Measurements from ENCODE around the gene NLGN4Y. TPM values are rescaled to one million over a fixed set of nuclear protein-coding genes. Genes with fewer than 3 reads are reported as not detected.

NLGN4Y gene
- total RNA-seq, 2 experiments from 2014 or later: 0.36 TPM; not detected in 1

DNA sequence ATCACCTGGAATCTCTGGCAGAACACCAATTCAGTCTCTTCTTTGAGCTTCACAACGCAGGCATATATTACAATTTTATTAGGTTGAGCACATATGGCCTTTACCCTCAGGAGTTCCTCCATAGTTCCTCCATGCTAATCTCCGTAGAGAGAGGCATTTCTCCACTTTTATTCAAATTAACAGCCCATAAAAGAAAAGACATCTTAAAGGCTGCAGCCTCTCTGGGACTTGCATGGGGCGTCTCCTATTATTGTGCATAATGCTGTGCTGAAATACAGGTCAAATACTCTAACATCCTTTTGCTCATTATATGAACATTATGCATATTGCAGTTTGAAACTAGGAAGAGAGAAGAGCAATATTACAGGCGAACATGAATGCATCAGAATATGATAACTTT, 253.9 kb downstream of the NLGN4Y start:
- peaks cover 6% of the 10 kb centered on the region for H3K9me3 Mint-ChIP-seq
- no peak overlapping the region for H3K27ac Mint-ChIP-seq
- H3K4me3 Mint-ChIP-seq: no peak overlapping the region
- H3K4me1 Mint-ChIP-seq: no peaks in the 10 kb centered on the region
- no peak for DNase-seq
- H3K36me3 Mint-ChIP-seq: no peaks in the 10 kb centered on the region
- no peaks in the 10 kb centered on the region for H3K27me3 Mint-ChIP-seq

DNA sequence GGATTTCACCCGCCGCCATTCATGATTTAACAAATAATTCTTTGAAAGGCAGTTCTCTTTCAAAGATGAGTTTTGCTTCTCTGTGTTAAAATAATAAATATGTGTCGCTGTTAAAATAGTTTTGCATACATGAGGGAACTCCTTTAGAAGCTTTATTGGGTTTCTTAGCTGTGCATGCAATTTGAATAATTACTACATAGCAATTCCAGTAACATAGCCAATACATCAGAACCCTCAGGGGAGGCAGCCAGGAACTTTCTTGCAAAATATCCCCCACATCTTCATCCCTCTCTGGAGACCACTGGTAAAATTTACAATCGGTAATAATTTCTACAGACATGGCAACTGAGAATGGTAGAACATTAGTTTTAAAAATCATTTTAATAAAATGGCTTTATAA, 268.8 kb downstream of the NLGN4Y start:
- no peak for DNase-seq
- H3K36me3 Mint-ChIP-seq: no peaks in the 10 kb centered on the region
- no peak overlapping the region for H3K27ac Mint-ChIP-seq
- H3K4me3 Mint-ChIP-seq: no peak overlapping the region
- no peaks in the 10 kb centered on the region for H3K9me3 Mint-ChIP-seq
- H3K27me3 Mint-ChIP-seq: no peaks in the 10 kb centered on the region
- H3K4me1 Mint-ChIP-seq: no peaks in the 10 kb centered on the region

DNA sequence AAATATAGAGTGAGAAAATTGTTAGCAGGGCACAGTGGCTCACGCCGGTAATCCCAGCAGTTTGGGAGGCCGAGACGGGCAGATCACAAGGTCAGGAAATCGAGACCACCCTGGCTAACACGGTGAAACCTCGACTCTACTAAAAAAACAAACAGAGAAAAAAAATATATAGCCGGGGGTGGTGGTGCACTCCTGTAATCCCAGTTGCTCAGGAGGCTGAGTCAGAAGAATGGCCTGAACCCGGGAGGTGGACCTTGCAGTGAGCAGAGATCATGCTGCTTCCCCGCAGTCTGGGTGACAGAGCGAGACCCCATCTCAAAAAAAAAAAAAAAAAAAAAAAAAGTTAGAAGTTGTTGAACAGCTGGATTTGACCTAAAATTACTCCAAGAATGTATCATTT, 269.3 kb downstream of the NLGN4Y start:
- H3K27me3 Mint-ChIP-seq: no peaks in the 10 kb centered on the region
- no peaks in the 10 kb centered on the region for H3K36me3 Mint-ChIP-seq
- H3K27ac Mint-ChIP-seq: no peak overlapping the region
- H3K9me3 Mint-ChIP-seq: peaks cover 2% of the 10 kb centered on the region
- H3K4me3 Mint-ChIP-seq: no peak overlapping the region
- no peak for DNase-seq
- H3K4me1 Mint-ChIP-seq: no peaks in the 10 kb centered on the region

DNA sequence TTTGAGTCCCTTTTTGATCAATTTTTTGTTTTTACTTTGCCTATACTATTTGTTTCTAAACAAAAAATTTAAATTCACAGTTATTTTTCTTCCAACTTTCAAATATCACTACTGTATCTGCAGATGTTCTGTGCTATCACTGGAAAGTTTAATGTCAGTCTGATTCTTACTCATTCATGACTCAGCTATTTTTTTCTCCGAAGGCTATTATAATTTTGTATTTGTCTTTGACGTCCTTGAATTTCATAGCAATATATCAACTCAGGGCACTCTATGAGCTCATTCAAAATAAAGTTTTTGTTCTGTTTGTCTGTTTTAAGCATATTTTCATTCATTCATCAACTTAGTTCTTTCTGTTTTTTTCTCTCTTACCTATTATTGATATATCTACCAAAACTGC, 273.7 kb downstream of the NLGN4Y start:
- no peaks in the 10 kb centered on the region for H3K4me1 Mint-ChIP-seq
- H3K27me3 Mint-ChIP-seq: no peaks in the 10 kb centered on the region
- H3K27ac Mint-ChIP-seq: no peak overlapping the region
- no peaks in the 10 kb centered on the region for H3K36me3 Mint-ChIP-seq
- peaks cover 2% of the 10 kb centered on the region for H3K9me3 Mint-ChIP-seq
- no peak for DNase-seq
- no peak overlapping the region for H3K4me3 Mint-ChIP-seq

DNA sequence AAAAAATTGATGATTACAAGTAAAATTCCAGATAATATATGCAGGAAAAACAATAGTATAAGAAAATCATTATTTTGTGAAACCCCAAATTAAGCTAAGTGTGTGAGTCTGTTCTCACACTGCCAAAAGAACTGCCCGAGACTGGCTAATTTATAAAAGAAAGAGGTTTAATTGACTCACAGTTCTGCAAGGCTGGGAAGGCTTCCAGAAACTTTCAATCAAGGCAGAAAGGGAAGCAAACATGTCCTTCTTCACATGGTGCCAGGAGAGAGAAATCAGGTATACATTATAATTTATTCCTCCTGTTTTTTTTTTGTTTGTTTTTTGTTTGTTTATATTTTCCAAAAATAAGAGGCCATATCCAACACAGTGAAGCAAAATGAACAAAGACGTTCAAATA, 276.8 kb downstream of the NLGN4Y start:
- H3K27me3 Mint-ChIP-seq: no peaks in the 10 kb centered on the region
- no peaks in the 10 kb centered on the region for H3K36me3 Mint-ChIP-seq
- no peak for DNase-seq
- H3K4me3 Mint-ChIP-seq: no peak overlapping the region
- H3K4me1 Mint-ChIP-seq: no peaks in the 10 kb centered on the region
- no peak overlapping the region for H3K27ac Mint-ChIP-seq
- H3K9me3 Mint-ChIP-seq: peaks cover 2% of the 10 kb centered on the region

DNA sequence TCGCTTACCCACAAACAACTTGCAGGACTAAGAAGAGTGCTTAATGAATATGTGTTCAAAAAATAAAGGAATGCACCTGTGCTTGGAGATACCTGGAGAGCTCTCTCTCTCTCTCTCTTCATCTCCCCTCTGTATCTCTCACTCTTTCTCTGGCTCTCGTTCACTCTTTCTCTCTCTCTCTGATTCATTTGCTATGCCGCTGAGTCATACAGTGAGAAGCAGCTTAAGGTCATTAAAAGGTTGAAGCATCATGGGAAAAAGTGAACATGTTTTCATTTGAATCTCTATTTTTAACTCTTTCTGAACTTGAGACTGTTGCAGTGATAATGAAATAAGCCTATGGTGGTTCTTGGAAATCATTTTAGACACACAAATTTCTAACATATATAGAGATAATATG, 277.8 kb downstream of the NLGN4Y start:
- H3K4me3 Mint-ChIP-seq: no peak overlapping the region
- H3K9me3 Mint-ChIP-seq: peaks cover 2% of the 10 kb centered on the region
- DNase-seq: no peak
- H3K27me3 Mint-ChIP-seq: no peaks in the 10 kb centered on the region
- no peaks in the 10 kb centered on the region for H3K4me1 Mint-ChIP-seq
- no peak overlapping the region for H3K27ac Mint-ChIP-seq
- H3K36me3 Mint-ChIP-seq: no peaks in the 10 kb centered on the region

DNA sequence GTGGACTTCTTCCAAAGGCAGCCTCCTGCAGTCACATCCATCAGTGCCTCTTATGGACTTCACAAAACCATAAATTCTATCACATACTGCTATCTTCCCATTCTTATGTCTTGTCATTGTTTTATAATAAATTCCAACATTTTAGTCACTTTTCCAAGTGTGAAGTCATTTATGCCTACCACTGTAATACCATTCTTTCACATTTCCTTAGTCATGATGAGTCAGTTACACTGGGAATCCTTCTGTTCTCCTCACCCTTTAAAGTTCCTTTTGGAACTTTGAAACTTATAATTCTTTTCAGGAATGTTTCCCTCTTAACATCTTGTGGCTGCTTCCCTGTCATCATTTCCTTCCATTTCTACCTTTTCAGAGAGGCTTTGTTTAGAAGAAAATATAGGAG, 279.7 kb downstream of the NLGN4Y start:
- no peak overlapping the region for H3K27ac Mint-ChIP-seq
- no peak overlapping the region for H3K4me3 Mint-ChIP-seq
- H3K4me1 Mint-ChIP-seq: no peaks in the 10 kb centered on the region
- no peaks in the 10 kb centered on the region for H3K27me3 Mint-ChIP-seq
- DNase-seq: no peak
- H3K9me3 Mint-ChIP-seq: no peaks in the 10 kb centered on the region
- H3K36me3 Mint-ChIP-seq: no peaks in the 10 kb centered on the region

DNA sequence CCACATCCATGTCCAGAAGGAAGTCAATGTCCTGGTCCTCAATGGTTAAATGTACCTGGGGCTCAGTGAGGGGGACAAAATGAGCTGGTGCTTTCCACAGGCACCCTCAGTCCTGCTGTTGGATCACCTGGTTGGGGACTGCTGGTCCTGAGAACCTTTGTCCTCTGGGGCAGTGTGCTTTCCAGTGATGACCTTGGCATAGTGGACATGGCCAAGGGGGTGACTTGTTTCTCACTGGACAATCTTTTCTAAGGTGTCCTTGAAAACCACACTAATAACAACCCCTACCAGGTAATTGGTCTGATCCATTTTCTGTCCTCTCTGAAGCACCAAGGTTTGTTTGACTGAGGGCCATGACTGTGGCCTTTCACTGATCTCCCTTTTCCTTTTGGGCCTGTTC, 294.1 kb downstream of the NLGN4Y start:
- no peaks in the 10 kb centered on the region for H3K4me1 Mint-ChIP-seq

DNA sequence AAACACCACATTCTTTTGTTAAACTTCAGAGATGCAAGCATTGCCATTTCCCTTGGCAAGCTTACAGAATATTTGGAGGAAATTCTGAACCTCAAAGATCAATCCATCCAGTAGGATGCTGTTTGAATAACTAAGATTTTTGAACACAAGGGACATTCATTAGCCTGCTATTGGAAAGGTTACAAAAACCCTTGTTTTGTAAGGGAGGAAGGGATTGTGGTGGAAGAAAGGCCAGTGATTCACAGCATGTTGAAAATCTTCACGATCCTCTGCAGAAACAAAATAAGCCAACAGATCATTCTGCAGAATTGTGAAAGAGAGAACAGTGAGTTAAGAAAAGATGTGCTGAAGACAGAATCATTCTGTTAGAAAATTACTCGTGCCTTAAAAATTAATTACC, 297.9 kb downstream of the NLGN4Y start:
- Mint-ChIP-seq H3K27ac (no peak overlapping the region), H3K4me3 (no peak overlapping the region), H3K27me3 (no peaks in the 10 kb centered on the region), H3K36me3 (no peaks in the 10 kb centered on the region), H3K9me3 (no peaks in the 10 kb centered on the region), H3K4me1 (no peaks in the 10 kb centered on the region)
- no peak for DNase-seq

More for the DNA sequence above, 294.1 kb downstream of the NLGN4Y start:
- Mint-ChIP-seq H3K9me3 (no peaks in the 10 kb centered on the region), H3K4me3 (no peak overlapping the region), H3K36me3 (no peaks in the 10 kb centered on the region), H3K27ac (no peak overlapping the region), H3K27me3 (no peaks in the 10 kb centered on the region)
- DNase-seq: no peak

DNA sequence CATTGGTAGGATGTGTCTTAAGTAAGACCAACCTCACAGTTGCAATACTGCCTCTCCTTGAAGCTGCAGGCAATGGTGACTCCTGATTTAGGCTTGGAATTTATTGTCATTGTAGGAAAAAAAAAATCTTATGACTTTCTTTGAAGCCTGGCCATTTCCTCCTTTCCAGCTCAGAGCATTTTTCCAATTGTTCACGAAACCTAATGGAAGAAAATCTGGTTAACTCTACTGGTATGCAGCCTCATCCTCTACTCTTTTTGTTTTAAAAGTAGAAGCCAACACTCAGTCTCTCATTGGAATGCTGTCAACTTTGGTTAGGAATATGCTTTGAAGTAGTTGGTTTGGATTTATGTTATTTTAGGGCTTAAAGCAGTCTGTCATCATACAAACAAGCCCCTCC, 298.6 kb downstream of the NLGN4Y start:
- no peak for DNase-seq
- Mint-ChIP-seq H3K36me3 (no peaks in the 10 kb centered on the region), H3K4me3 (no peak overlapping the region), H3K4me1 (no peaks in the 10 kb centered on the region), H3K27me3 (no peaks in the 10 kb centered on the region), H3K27ac (no peak overlapping the region), H3K9me3 (no peaks in the 10 kb centered on the region)

DNA sequence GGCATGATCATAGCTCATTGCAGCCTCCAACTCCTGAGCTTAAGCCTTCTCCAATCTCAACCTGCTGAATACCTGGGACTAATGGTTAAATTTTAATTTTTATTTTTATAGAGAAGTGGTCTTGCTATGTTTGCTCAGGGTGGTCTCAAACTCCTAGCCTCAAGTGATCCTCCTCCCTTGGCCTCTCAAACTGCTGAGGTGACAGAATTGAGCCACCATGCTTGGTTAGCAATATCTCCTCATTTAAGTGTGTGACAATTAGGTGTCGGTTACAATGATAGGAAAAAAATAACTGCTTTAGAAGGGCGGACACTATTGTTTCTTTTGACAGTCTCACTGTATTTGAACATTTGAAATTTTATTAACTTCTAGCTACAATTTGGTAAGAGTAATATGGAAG, 300.3 kb downstream of the NLGN4Y start:
- no peaks in the 10 kb centered on the region for H3K36me3 Mint-ChIP-seq
- no peaks in the 10 kb centered on the region for H3K9me3 Mint-ChIP-seq
- no peak overlapping the region for H3K4me3 Mint-ChIP-seq
- H3K27me3 Mint-ChIP-seq: no peaks in the 10 kb centered on the region
- no peak overlapping the region for H3K27ac Mint-ChIP-seq
- H3K4me1 Mint-ChIP-seq: no peaks in the 10 kb centered on the region
- DNase-seq: no peak

DNA sequence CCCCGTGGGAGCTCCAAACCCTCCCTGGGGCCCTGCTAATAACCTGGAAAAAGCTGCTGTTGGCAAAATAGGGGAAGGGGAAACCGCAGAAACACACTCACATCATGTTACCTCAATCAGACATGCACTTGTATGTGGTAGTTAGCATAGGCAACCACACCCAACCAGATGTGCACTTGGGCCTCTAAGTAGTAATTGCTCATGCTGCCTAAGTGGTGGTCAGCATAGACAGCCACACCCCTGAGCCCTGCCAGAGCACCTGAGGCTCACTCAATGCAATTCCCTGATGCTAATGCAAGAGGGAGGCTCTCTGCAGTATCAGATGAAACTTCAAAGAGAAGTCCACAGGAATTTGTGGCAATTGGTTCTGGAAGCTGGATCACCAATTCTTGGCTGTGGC, 301.4 kb downstream of the NLGN4Y start:
- H3K27ac Mint-ChIP-seq: no peak overlapping the region
- H3K9me3 Mint-ChIP-seq: no peaks in the 10 kb centered on the region
- no peaks in the 10 kb centered on the region for H3K27me3 Mint-ChIP-seq
- no peaks in the 10 kb centered on the region for H3K4me1 Mint-ChIP-seq
- DNase-seq: no peak
- no peak overlapping the region for H3K4me3 Mint-ChIP-seq
- no peaks in the 10 kb centered on the region for H3K36me3 Mint-ChIP-seq

DNA sequence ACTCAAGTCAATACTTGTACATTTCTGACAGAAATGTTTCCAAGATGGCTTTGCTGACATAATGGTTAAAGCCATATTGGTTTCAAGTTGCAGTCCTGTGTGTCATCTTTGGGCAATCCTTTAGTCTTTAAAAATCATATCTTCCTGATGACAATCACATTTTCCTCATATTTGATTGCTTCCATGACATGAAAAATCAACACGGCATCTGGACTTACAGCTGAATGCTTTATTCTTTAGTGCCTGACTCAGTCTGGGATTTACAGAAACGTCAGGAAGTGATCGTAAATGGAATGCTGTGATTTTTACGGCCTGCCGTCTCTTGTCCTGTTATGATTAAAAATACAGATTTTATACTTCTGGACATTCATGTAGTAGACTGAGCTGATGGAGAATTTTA, 304.2 kb downstream of the NLGN4Y start:
- Mint-ChIP-seq H3K27ac (no peak overlapping the region), H3K36me3 (no peaks in the 10 kb centered on the region)

DNA sequence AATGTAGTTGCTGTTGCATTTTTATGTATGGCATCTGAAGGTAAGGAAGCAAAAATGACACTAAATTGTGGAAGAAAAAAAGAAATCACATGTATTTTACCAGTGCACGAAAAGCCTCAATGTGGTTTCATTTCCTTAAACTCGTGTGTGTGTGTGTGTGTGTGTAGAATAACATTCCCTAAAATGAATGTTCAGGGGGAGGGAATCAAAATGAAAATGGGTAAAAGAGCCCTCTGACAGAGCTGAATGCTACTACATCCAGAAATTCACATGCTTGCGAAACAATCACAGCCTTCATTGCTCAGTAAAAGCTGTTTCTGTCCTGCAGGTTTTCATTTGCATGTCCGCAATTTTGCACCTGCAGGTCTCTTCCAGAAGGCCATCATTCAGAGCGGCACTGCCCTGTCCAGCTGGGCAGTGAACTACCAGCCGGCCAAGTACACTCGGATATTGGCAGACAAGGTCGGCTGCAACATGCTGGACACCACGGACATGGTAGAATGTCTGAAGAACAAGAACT, 305.1 kb downstream of the NLGN4Y start:
- Mint-ChIP-seq H3K27ac (no peak overlapping the region), H3K9me3 (no peaks in the 10 kb centered on the region), H3K4me1 (no peaks in the 10 kb centered on the region), H3K36me3 (no peaks in the 10 kb centered on the region), H3K4me3 (no peak overlapping the region), H3K27me3 (no peaks in the 10 kb centered on the region)
- no peak for DNase-seq

More for the DNA sequence above, 304.2 kb downstream of the NLGN4Y start:
- no peaks in the 10 kb centered on the region for H3K9me3 Mint-ChIP-seq
- no peak for DNase-seq
- H3K4me1 Mint-ChIP-seq: no peaks in the 10 kb centered on the region
- H3K27me3 Mint-ChIP-seq: no peaks in the 10 kb centered on the region
- H3K4me3 Mint-ChIP-seq: no peak overlapping the region

DNA sequence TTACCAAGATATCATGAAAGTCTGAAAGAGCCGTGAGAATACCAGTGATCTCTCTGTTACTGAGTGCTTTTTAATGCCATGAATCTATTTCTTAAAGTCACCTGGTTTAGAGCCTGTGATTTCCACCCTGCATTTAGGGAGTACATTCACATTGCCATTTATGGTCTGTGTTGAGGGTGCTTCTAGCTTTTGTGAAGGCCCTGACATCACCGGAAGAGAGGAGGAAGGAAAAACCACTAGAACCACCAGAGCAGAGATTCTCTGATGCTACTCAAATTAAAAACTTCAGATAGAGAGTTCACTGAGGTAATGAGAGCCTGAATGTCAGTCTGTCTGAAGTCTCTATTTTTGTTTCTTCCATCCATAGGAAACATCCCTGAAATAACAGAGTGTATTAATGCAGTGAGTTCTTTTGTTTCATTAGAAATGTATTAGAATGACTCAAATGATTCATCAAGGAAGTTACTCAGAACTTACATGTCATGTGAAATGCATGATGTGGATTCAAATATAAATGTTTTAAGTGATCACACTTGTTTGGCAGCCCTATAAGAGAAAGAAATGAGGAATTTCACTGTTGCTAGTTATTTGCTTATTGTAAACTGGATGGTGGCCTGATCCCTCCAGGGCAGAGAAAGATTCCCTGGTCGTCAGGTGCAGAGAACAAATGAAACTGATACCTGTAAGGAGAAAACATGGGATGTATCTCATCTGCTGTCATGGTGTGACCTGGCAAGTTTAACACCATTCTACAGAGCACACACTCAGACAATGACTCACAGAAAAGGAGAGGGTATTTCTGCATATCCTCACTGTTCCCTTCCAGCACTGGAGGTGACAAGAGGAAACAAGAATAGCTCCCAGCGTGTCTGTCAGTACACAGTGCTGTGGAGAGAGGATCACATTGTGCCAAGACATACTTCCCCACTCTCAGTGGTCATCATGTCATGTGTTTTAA, 310.1 kb downstream of the NLGN4Y start:
- DNase-seq: no peak
- Mint-ChIP-seq H3K27ac (no peak overlapping the region), H3K4me3 (no peak overlapping the region)

DNA sequence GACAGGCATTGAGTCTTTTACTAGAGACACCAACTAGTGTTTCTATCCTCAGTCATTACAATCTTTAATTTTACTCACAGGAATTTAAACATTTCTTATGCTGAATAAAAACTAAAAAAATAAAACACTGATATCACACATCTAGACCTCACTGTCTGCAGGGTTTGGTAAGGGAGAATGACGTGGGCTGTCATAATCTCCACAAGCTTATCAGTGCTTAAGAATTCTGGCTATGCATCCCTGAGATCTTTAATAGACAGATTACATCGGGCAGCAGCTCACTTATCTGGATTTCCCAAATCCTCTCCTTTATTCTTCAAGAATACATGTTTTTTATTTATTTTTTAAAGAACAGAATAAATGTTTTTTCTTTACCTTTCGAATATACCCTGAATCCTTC, 313.1 kb downstream of the NLGN4Y start:
- Mint-ChIP-seq H3K4me1 (no peaks in the 10 kb centered on the region), H3K9me3 (peaks cover 3% of the 10 kb centered on the region), H3K27me3 (no peaks in the 10 kb centered on the region), H3K36me3 (no peaks in the 10 kb centered on the region), H3K4me3 (no peak overlapping the region), H3K27ac (no peak overlapping the region)
- DNase-seq: no peak

More for the DNA sequence above, 310.1 kb downstream of the NLGN4Y start:
- Mint-ChIP-seq H3K36me3 (no peaks in the 10 kb centered on the region), H3K27me3 (no peaks in the 10 kb centered on the region), H3K4me1 (no peaks in the 10 kb centered on the region), H3K9me3 (peaks cover 3% of the 10 kb centered on the region)

Data from activated naive CD8-positive, alpha-beta T cell treated with anti-CD3 and anti-CD28 coated beads for 36 hours (primary cell).